HuH-7 (cell line): ENCODE results near the gene SIGLECL1.
"Not testable (repeated sequence)": the region's sequence is repeated elsewhere in the genome, so short reads cannot be mapped to it uniquely, and the experiment has no call there.

Experiments used
- DNase-seq: peaks from one replicate; pipeline ENCODE4 v3.0.0; 2011; ENCODE audit warnings: low spot score

SIGLECL1 gene

DNA sequence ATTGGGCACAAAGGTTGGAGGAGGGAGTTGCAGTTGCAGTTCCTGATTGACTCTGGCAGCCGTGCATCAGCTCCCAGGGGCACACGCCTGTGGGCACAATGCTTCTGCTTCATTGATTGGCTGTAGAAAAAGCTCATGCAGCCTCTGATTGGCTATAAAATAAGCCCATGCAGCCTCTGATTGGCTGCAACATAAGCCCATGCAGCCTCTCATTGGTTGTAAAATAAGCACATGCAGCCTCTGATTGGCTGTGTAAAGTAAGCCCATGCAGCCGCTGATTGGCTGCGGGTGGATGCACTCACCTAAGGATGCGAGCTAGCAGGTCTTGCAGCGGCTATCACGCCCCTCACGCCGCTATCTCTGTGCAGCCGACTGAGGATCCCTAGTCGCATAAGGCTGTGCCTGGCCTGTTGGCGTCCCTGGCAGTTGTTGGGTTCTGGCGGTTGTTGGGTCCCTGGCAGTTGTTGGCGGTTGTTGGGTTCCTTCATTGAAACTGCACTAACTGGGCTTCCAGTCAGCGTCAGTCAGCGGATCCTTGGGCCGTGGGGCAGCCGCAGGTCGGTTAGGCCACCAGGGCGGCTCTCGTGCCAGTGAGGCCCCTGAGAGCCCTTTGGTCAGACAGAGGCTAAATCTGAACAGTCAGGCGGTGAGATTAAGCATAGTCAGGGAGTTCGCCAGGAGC lies at the start of gene SIGLECL1:
Gene SIGLECL1 (plus strand): TSS at position 295 of the 682 bp plus-strand sequence. CDS start 12,993 bp downstream, outside the sequence.
- no peak for DNase-seq

DNA sequence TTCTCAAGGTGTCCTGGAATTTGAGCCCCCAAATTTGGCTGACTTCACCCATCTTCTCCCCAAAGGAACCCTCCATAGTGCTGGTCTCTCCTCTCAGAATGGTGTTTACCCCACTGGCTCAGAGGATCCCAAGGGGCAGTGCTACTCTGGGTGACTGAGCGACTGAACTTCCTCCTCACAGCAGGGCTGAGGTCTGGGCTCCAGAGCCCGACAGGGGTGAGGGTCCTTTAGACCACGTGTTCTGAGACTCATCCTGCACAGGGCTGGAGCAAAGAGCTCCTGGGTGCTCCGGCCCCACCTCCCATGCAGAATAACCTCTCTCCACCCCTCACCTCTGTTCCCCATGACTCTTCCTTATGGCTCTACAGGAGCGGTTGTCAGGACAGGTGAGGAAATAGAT lies 49.2 kb upstream of the SIGLECL1 start:
- no peak for DNase-seq

DNA sequence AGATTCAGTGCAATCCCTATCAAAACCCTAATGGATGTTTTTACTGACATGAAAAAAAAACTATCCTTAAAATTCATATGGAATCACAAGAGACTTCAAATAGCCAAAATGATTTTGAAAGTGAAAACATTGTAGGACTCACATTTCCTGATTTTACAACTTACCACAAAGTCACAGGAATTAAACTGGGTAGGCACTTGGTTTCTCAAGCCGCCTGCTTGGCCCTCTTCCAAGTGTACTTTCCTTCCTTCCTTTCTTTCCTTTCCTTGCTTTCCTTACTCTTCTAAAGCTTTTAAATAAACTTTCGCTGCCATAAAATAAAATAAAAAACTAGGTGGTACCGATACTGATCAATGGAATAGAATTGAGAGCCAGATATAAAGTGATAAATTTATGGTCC lies 47.0 kb upstream of the SIGLECL1 start:
- no peak for DNase-seq

DNA sequence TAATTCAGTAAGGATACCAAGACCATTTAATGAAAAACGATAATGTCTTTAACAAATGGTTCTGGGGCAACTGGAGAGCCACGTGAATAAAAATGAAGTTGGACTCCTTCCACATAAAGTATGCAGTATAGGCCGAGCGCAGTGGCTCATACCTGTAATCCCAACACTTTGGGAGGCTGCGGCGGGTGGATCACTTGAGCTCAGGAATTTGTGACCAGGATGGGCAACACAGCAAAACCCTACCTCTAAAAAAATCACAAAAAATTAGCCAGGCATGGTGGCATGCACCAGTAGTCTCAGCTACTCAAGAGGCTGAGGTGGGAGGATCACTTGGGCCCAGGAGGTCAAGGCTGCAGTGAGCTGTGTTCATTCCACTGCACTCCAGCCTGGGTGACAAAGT lies 46.6 kb upstream of the SIGLECL1 start:
- no peak for DNase-seq

DNA sequence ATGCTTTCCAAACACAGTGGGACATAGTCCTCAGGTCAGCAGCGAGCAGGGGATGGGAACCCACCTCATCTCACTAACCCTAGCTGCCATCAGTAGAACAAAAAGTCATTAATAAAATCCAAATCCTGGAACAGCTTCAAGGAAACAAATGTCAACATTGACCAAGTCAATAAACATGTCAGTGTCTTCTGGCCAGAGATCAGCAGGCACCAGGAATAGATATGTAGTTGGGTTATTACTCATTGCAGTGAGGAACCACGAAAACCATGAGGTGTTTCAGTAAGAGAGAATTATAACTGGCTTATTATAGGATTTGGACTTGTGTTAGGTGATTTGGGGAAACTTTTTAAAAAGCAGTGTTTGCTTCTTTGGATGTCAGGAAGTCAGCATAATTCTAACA lies 43.1 kb upstream of the SIGLECL1 start:
- no peak for DNase-seq

DNA sequence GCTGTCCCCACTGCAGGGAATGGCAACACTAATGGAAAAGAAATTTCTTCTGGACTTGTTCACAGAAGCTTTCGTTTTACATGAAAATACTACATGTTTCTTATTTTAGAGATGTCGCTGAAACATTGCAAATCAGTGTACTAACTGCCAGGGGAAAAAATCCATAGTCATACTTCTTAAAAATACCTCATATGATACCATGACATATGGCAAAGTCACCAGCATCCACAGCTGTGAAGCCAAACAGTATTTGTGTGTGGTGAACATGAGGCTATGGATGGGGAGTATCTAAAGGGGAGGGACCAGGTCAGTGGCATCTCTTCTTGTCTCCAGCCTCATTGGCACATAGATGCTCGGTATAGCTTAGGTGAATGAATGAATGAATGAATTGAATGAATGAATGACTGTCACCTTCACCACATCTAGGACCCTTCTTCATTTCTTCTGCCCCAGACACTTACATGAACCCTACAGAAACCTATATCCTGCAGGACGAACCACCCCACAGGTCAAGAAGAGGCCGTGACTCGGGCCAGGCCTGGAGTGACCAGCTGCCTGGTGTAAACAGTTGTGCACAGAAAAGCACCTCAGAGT lies 40.6 kb upstream of the SIGLECL1 start:
- DNase-seq: no peak

DNA sequence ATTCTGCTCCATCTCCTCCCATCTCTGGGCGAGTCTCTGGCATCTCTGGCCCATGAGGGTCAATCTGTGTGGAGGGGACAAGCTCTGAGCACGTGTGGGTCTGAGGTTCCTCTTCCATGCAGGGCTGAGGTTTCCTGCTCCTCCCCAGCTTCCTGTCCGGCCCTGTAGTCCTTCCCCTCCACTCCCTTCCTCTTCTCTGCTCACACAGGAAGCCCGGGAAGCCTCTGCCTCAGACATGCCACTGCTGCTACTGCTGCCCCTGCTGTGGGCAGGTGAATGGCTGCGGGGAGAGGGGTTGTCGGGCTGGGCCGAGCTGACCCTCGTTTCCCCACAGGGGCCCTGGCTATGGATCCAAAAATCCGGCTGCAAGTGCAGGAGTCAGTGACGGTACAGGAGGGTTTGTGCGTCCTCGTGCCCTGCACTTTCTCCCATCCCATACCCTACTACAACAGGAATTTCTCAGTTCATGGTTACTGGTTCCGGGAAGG lies 40.0 kb upstream of the SIGLECL1 start:
- DNase-seq: not testable (repeated sequence)

DNA sequence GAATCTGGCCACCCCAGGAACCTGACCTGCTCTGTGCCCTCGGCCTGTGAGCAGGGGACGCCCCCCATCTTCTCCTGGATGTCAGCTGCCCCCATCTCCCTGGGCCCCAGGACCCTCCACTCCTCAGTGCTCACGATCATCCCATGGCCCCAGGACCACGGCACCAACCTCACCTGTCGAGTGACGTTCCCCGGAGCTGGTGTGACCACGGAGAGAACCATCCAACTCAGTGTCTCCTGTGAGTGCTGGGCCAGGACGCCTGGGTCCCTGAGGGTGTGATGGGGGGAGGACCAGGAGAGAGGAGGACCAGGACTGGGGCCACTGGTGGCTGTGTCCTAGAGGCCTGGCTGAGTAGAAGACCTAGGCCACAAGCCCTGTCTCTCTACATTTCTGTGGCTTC lies 39.0 kb upstream of the SIGLECL1 start:
- DNase-seq: no peak

DNA sequence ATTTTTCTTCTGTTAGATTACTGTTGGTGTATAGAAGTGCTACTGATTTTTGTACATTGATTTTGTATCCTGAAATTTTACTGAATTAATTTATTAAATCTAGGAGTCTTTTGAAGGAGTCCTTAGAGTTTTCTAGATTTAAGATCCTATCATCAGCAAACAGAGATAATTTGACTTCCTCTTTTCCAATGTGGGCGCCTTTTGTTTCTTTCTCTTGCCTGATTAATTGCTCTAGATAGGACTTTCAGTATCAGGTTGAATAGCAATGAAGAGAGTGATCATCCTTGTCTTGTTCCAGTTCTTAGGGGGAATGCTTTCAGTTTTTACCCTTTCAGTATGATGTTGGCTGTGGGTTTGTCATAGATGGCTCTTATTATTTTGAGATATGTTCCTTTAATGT lies 31.6 kb upstream of the SIGLECL1 start:
- no peak for DNase-seq

DNA sequence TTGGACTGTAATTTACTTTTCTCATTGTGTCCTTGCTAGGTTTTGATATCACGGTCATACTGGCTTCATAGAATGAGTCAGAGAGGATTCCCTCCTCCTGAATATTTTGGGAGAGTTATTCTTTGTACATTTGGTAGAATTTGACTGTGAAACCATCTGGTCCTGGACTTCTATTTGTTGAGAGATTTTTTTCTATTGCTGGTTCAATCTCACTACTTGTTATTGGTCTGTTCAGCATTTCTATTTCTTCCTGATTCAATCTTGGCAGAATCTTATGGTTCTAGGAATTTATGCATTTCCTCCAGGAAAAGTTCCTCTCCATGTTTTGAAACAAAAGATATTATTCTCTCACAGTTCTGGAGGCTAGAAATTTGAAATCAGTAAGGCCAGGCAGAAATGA lies 30.9 kb upstream of the SIGLECL1 start:
- DNase-seq: no peak

DNA sequence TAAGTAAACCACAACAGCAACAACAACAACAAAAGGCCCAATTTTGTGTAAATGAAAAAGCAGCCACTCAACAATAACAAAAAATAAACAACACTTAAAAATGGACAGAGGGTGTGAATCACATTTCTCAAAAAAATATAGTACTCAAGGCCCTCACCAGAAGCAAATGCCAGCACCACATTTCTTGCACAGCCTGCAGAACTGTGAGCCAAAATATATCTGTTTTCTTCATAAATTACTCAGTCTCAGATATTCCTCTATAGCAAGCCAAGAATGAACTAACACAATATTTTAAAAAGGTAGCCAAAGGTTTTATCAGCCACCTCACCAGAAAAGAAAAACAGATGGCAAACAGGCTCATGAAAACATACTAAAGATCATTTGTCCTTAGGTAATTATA lies 29.9 kb upstream of the SIGLECL1 start:
- no peak for DNase-seq

DNA sequence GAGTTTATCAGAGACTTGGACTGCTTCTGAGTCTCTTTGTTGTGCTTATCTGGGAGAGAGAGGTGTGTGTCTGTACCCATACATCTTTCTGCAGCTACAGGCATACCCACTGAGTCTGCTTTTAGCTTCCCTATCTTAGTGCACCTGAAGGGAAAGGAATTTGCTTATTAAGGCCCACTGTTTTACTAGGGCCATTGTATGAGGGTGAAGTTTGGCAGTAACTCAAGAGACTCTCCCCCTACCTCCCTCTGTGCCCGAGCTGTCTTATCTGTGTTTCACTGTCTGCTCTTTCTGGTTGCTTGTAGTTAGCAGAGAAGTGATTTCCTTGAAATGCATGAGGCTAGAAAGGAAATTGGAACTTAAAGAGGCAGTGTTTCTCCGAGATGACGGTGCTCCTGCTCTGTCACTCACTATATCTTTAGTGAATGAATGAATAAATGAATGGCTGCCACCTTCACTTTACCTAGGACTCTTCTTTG lies 26.7 kb upstream of the SIGLECL1 start:
- no peak for DNase-seq

DNA sequence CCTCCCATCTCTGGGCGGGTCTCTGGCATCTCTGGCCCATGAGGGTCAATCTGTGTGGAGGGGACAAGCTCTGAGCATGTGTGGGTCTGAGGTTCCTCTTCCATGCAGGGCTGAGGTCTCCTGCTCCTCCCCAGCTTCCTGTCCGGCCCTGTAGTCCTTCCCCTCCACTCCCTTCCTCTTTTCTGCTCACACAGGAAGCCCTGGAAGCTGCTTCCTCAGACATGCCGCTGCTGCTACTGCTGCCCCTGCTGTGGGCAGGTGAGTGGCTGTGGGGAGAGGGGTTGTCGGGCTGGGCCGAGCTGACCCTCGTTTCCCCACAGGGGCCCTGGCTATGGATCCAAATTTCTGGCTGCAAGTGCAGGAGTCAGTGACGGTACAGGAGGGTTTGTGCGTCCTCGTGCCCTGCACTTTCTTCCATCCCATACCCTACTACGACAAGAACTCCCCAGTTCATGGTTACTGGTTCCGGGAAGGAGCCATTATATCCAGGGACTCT lies 25.9 kb upstream of the SIGLECL1 start, which contains the start of gene CD33:
Gene CD33 (plus strand): TSS at position 183 of the 496 bp plus-strand sequence. CDS start 39 bp downstream, at position 222.
- DNase-seq: not testable (repeated sequence)

DNA sequence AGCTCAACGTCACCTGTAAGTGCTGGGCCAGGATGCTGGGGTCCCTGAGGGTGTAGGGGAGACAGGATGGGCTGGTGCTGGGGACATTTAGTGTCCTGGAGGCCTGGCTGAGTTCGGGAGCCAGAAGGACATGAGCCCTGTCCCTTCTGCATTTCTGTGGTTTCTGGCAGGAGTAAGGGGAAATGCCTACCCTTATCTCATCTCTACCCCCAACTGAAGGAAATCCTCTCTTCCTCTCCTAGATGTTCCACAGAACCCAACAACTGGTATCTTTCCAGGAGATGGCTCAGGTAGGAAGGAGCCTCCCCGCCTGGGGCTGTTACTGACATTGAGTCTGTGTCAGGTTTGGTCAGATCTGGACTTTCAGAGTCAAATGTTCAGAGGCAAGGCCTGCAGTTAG lies 24.8 kb upstream of the SIGLECL1 start:
- no peak for DNase-seq

DNA sequence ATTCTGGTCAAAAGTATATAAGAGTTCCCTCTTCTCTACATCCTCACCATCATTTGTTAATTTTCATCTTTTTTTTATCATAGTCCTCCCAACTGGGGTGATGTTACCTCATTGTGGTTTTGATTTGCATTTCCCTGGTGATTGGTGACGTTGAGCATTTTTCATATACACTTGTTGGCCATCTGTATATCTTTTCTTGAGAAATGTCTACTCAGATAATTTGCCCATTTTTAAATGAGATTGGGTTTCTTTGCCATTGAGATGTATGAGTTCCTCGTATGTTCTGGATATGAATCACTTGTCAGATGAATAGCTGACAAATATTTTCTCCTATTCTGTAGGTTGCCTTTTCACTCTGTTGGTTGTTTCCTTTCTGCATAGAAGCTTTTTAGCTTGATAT lies 23.6 kb upstream of the SIGLECL1 start:
- no peak for DNase-seq

DNA sequence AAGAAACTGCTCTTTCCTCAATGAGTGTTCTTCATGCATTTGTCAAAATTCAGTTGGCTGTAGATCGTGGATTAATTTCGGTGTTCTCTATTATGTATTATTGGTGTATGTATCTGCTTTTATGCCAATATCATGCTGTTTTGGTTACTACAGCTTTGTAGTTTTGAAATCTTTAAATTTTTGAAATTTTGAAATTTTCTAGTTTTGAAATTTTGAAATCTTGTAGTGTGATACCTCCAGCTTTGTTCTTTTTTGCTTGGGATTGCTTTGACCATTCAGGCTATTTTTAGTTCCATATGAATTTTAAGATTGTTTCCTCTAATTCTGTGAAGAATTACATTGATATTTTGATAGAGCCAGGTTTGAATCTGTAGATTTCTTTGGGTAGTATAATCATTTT lies 22.9 kb upstream of the SIGLECL1 start:
- DNase-seq: no peak

DNA sequence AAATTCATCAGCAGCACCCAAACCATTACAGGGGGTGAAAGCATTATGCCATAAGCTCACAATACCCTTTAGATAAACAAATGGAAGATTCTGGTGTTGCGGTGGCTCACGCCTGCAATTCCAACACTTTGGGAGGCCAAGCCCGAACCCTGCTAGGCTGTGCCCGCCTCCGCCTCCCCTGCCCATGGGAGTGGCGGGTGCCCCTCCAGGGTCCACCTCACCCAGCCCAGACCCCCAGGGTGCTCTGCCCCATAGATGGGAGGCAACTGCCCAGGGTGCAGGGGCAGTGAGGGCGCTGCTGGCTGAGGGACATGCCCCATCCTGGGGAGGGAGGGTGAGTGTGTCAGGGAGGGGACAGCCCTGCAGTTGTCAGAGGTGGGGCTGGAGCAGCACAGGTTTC lies 10.0 kb upstream of the SIGLECL1 start:
- DNase-seq: no peak

DNA sequence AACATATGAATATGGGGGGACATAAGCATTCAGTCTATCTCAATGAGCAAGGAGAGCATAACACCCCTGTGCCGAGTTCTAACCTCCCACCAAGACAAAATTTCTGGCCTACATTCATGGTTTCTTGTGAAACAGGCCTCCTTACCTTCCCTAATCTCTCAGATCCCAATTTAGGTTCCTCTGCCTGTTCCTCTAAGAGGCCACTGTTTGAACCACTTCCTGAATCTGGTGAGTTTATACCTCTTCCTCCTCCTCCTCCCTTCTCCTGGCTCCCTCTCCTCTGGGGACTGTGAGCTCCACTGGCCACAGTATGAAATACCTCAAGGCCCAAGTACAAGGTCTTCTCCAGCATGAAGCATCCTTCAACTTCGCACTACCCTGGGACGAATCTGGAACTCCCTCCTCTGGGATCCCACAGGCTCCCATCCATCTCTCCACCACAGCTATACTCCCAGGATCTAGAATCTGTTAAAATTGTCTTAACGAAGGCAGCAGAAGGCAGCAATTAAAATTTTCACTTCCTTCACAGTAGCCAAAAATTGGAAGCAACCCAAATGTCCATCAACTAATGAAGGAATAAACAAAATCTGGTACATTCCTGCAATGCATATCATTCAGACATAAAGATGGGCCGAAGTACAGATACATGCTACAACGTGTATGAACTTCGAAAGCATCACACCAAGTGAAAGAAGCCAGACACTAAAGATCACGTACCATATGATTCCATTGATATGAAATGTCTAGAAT lies 7.8 kb upstream of the SIGLECL1 start:
- DNase-seq: no peak

DNA sequence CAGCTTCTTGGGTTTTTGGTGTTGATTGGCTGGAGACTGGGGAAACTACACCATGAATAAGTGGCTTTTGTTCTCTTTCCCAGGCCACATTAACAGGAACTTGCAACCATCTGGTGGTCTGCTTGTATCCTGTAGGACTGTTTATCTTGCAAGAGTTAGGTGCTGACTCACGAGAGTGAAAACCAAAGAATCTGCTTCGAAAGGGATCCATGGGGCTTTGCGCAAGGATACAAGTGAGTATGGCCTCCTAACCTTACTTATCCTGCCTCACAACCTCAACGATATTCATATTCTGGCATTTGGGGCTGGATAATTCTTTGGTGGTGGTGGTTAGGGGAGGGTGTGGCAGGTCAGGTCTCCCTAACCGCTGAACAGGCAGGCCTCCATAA lies 4.7 kb upstream of the SIGLECL1 start:
- DNase-seq: no peak

DNA sequence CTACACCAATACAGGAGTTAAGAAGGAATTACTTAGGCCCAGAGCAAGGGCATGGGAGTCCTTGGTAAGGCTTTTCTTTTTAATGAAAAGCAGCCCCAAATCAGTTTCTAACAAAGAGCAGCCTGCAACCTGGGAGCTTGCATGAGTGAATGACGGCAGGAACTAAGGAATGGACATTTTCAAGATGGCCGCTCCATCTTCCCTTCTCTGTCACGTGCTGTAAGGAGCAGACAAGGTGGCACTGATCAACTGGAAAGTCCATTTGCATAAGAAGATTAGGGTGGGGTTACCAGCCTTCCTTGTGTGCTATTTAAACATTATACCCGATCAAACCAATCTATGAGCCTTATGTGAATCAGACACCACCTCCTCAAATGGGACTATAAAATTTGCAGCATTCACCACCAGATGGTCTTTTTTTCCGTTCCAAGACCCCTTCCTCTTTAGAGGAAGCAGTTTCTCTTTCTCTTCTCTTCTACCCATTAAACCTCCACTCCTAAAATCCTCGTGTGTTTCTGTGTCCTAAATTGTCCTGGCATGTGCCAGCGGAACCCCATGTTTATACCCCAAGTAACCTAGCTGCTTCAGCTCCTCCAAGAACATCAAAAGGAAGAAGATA lies 2.8 kb upstream of the SIGLECL1 start:
- DNase-seq: no peak

DNA sequence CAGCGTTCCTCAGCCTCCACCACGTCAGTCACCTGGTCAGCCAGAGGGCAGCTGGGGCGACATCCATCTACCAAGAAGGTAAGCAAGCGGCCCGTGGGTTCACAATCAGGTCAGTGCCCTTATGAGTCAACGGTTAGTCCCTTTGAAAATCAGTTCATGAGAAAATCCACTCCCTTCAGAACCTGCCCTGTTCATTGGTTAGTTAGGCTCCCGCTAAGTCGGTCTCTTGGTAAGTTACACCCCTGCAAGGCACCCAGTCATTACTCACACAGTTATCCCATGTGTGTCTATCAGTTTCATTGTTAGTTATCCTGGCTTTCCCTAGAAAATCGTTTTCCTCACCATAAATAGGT lies 564 bp downstream of the SIGLECL1 start:
- DNase-seq: no peak

DNA sequence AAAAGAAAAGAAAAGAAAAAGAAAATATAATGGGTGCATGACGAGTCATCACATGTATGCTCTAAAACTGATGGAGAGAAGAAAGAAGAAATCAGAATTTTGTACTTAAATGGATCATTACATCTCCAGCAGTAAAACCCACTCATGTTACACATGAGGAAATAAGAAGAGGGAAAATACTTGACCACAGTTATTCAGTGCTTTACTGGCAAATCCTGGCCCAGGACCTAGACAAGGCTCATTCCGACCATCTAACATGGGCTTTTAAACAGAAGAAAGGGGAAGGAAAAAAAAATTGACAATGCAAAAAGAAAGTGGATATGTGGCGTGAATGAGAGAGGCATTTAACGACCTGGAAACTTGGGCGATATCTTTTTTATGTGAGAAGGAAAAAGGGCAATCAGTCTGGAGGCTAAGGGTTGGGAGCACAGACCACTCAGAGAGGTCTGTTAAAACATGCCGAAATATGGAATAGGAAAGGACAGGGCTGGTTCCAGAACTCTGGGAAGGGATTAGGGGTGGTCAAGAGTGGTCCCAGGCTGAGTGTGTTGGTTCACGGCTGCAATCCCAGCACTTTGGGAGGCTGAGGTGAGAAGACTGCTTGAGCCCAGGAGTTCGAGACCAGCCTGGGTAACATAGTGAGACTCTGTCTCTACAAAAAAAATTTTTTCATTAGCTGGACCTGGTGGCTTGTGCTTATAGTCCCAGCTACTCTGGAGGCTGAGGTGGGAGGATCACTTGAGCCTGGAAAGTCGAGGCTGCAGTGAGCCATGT lies 1.6 kb downstream of the SIGLECL1 start:
- DNase-seq: no peak
